SK-MEL-5 (cell line): Measurements from ENCODE around the gene ACVR1B. TPM values are rescaled to one million over a fixed set of nuclear protein-coding genes. Genes with fewer than 3 reads are reported as not detected.

Experiments
- DNase-seq: peaks from one replicate; pipeline ENCODE4 v3.0.0-alpha.2; 2016; ENCODE audit warnings: low read depth, low spot score
- in situ Hi-C: cut with HindIII; loops from 2 replicates; pipeline ENCODE4 v1.10.0; 2016; ENCODE audit warnings: low sequenced_read_pairs, high pct_unique_total_duplicates, low pct_unique_long_range_greater_than_20kb
- total RNA-seq: library from RNA; depleted of rRNA; stranded (reverse); fragments of >200 nt; shearing (Covaris generic); gene quantifications from 2 replicates; pipeline ENCODE4 v1.2.3, GENCODE V29; 2014

The ACVR1B gene
- total RNA-seq, 1 experiment from 2014 or later = 6.4 TPM

- in situ Hi-C loops = no loop called here
These were observed 55.2 kb downstream of the ACVR1B start, which contains the start of gene TAMALIN for GRCh38 chr12:52006726-52007157. Gene TAMALIN, plus strand, starts transcription at chr12:52006946. Its CDS starts 74 bp downstream, at chr12:52007020.

GRCh38 chr12:52007158-52007921 lies 55.8 kb downstream of the ACVR1B start:
- no peak for DNase-seq
- in situ Hi-C loops = no loop called here

More at GRCh38 chr12:52006726-52007157, 55.2 kb downstream of the ACVR1B start, which contains the start of gene TAMALIN:
- DNase-seq = peak; percentile 70

GRCh38 chr12:52007982-52008510 lies 56.5 kb downstream of the ACVR1B start:
- peak; percentile 19 for DNase-seq
- in situ Hi-C loops = no loop called here

GRCh38 chr12:52009081-52009751 lies 57.7 kb downstream of the ACVR1B start:
- in situ Hi-C loops = no loop called here
- DNase-seq = no peak

DNA sequence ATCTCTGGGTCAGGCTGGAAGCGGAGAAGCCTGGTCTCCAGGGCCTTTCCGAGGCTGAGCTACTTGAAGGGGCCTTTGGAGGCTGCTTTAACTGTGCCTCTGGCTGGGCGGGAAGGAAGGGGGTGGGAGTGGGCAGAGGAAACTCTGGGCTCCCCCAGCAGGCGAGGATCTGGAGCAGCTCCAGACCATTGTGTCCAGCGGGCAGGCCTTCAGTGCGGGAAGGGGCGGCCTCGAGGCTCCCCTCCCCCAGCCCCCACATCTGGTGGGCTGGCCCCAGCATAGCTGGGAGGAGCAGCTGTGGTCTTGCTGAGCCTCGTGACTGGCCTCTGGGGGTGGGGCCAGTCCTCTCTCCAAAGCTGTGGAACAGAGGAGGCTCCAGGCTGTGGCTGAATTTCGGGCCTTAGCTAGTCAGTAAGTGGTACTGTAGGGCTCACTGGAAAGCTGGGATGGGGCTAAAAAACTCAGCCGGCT lies 58.7 kb downstream of the ACVR1B start:
- peak; percentile 83 for DNase-seq
- in situ Hi-C loops = no loop called here

DNA sequence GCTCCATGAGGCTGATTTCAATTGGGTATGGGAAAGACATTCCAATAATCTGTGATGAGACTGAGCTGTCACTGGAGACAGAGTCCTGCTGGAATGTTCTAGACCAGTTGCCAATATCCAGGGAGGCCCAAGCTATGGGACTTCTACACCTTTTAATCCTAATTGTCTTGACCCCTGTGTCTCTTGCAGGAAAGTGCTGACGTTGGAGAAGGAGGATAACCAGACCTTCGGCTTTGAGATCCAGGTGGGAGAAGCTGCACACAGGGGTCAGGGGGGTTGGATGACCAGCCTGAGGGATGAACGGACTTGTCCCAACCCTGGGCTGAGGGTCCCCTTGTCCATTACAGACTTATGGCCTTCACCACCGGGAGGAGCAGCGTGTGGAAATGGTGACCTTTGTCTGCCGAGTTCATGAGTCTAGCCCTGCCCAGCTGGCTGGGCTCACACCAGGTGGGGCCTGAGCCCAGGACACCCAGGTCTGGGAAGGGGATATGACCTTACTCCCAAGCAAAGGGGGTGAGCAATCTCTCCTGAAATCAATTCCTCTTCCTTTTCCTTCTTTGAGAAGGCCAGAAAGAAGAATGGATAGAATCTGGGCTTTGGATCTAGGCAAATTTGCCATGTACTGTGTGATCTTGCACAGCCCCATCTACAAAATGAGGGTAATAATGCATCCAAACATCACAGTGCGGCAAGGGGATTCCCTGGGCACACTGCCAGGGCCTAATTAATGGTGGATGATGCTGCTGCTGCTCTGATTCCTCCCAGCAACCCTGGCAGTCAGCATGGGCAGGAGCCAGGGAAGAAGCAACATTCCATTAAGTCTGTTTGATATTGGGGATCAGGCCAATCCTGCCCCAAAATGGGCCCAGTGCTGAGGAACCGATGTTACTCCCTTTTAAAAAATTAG lies 59.4 kb downstream of the ACVR1B start:
- in situ Hi-C loops = no loop called here
- DNase-seq = no peak

GRCh38 chr12:52011602-52012214 lies 60.2 kb downstream of the ACVR1B start:
- in situ Hi-C loops = no loop called here
- no peak for DNase-seq

- in situ Hi-C loops = no loop called here
- no peak for DNase-seq
These were observed 62.3 kb downstream of the ACVR1B start for GRCh38 chr12:52013626-52014310.

DNA sequence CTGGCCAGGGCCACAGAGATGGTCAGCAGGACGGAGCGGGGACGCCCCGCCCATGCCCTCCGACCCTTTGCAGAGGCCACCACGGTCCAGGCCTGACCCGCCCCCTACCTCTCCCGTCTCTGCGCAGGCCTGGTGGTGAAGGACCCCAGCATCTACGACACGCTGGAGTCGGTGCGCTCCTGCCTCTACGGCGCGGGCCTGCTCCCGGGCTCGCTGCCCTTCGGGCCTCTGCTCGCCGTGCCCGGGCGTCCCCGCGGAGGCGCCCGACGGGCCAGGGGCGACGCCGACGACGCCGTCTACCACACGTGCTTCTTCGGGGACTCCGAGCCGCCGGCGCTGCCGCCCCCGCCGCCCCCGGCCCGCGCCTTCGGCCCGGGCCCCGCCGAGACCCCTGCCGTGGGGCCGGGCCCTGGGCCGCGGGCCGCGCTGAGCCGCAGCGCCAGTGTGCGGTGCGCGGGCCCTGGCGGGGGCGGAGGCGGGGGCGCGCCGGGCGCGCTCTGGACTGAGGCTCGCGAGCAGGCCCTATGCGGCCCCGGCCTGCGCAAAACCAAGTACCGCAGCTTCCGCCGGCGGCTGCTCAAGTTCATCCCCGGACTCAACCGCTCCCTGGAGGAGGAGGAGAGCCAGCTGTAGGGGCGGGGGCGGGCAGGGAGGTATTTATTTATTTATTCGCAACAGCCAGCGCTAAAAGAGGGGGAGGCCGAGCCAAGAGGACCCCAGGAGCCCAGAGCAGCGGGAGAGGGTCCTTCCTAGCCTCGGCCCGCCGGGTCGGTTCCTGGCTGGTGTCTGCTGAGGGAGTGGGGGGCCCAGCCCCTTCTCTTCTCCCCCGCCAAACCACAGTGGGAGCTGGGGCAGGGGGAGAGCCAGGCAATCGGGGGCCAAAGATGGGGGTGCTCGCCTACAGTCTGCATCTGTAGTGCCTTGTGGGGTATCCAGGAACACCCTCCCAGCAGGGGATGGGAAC lies 63.4 kb downstream of the ACVR1B start:
- in situ Hi-C loops = no loop called here
- no peak for DNase-seq

- no peak for DNase-seq
- in situ Hi-C loops = no loop called here
These were observed 64.1 kb downstream of the ACVR1B start for GRCh38 chr12:52015532-52016041.

- in situ Hi-C loops = no loop called here
- no peak for DNase-seq
These were observed 67.1 kb downstream of the ACVR1B start for GRCh38 chr12:52018433-52019112.

- in situ Hi-C loops = no loop called here
- DNase-seq = no peak
These were observed 67.7 kb downstream of the ACVR1B start for GRCh38 chr12:52019113-52019770.

DNA sequence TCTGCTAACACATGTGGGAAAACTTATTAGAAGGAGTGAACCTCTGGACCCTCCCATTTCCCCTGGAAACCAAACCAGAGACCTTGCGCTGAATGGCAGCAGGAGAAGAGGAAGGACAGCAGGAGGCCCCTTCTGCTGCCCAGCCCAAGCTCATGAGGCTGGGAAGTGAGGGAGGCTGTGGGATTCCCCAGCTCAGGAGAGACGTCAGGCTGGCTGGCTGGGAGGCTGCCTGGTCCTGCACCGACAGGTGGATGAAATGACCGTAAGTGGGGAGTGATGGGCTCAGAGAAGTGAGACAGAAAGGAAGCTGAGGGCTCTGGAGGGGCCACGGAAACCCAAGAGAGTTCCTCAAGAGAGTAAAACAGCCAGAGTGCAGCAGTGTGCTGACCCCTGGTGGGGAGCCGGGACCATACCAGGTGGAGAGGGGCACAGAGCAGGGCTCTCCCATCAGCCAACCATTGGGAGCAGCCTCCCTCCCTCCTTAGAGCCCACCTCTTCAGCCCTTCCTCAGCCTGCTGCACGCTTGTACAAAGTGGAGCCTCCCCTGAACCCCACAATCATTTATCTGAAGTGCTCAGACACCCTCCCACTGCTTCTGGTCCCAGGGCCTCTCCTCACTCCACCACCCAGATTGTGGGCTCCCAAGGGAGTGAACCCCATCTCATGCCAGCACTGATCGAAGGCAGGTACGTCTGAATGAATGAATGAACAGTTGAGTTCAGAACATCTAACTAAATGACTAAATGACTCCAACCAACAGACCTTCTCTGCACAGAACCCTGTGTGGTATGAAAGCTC lies 69.2 kb downstream of the ACVR1B start:
- in situ Hi-C loops = no loop called here
- peak; percentile 80 for DNase-seq

DNA sequence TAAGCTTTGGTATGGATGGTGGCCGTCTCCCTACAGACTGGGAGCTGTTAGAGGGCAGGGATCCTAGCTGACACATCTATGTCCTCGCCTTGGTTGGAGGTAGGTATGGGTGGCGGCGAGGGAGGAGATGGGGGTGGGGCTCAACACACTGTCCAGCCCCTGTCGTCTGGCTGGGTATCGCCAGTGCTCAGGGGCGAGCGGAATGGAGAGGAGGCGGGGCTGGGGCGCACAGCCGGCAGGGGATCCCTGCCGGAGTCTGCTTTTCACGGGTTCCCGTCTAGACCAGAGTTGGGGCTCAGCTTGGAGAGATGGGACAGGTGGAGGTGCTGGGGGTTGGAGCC lies 71.3 kb downstream of the ACVR1B start:
- in situ Hi-C loops = no loop called here
- peak; percentile 25 for DNase-seq
